Measurements from ENCODE around the gene TACC2.
A peak's percentile ranks its signal among the peaks of the same experiment; 100 is the strongest.

- peak in 3 of 7 experiments; percentile 15 to 74 (median 22) for TF ChIP-seq CTCF (IDR thresholded peaks at IDR 0.05)
- TF ChIP-seq POLR2AphosphoS5 (IDR thresholded peaks at IDR 0.05), result peak in 2 of 3 donors; percentile 57 to 61
These were observed 14.2 kb upstream of the TACC2 start, which contains the start of gene NSMCE4A for GRCh38 chr10:121974535-121975294.
